ENCODE results near the gene GMEB2. TPM values are rescaled to one million over a fixed set of nuclear protein-coding genes. Genes with fewer than 3 reads are reported as not detected.
"Not testable (repeated sequence)": the region's sequence is repeated elsewhere in the genome, so short reads cannot be mapped to it uniquely, and the experiment has no call there.

GMEB2 gene
- total and polyA plus RNA-seq, 5 donors from 2014 or later, result 8.3 to 21.9 (median 10.1) TPM

- Mint-ChIP-seq H3K9me3 (peaks cover 0 to 2% (median 0%) of the 10 kb centered on the region in 7 donors), H3K27me3 (no peaks in the 10 kb centered on the region), H3K27ac (no peak overlapping the region), H3K4me1 (peaks cover 7 to 46% (median 22%) of the 10 kb centered on the region in 4 donors), H3K36me3 (no peaks in the 10 kb centered on the region), H3K4me3 (peak overlapping the region in 3 of 4 donors; percentile 38 to 76 (median 76))
- Histone ChIP-seq H3K27me3 (ENCODE audit: control insufficient read depth, insufficient read depth, low read length) (no peaks in the 10 kb centered on the region), H3K4me1 (ENCODE audit: control insufficient read depth, insufficient read depth, low read length, poor library complexity, severe bottlenecking) (peaks cover 41% of the 10 kb centered on the region), H3K9me3 (ENCODE audit: control insufficient read depth in 2 of 2, low read length in 2 of 2) (no peaks in the 10 kb centered on the region), H3K36me3 (ENCODE audit: control insufficient read depth, insufficient read depth, low read length) (no peaks in the 10 kb centered on the region), H3K27ac (ENCODE audit: insufficient read depth, low read length, poor library complexity, severe bottlenecking) (no peak overlapping the region), H3K4me3 (ENCODE audit: low read depth, low read length) (no peak overlapping the region)
- DNase-seq (no peak), ATAC-seq (ENCODE audit: low read depth in 2 of 2) (no peak)
Measured at GRCh38 chr20:63655249-63655648, 28.3 kb upstream of the GMEB2 start.

- H3K36me3 Mint-ChIP-seq, result no peaks in the 10 kb centered on the region
- H3K4me3 Mint-ChIP-seq, result peak overlapping the region; percentile 74 to 92 (median 77)
- peaks cover 0 to 2% (median 0%) of the 10 kb centered on the region in 7 donors for H3K9me3 Mint-ChIP-seq
- peaks cover 7 to 37% (median 18%) of the 10 kb centered on the region in 4 donors for H3K4me1 Mint-ChIP-seq
- ATAC-seq (ENCODE audit: low read depth in 2 of 2), result no peak
- peak overlapping the region in 1 of 3 donors; percentile 56 for H3K27ac Mint-ChIP-seq
- Histone ChIP-seq H3K27me3 (ENCODE audit: control insufficient read depth, insufficient read depth, low read length) (no peaks in the 10 kb centered on the region), H3K4me1 (ENCODE audit: control insufficient read depth, insufficient read depth, low read length, poor library complexity, severe bottlenecking) (peaks cover 36% of the 10 kb centered on the region), H3K9me3 (ENCODE audit: control insufficient read depth in 2 of 2, low read length in 2 of 2) (no peaks in the 10 kb centered on the region), H3K36me3 (ENCODE audit: control insufficient read depth, insufficient read depth, low read length) (no peaks in the 10 kb centered on the region), H3K27ac (ENCODE audit: insufficient read depth, low read length, poor library complexity, severe bottlenecking) (peak overlapping the region; percentile 23), H3K4me3 (ENCODE audit: low read depth, low read length) (no peak overlapping the region)
- no peak for DNase-seq
- H3K27me3 Mint-ChIP-seq, result no peaks in the 10 kb centered on the region
Measured at GRCh38 chr20:63653974-63654668, 27.2 kb upstream of the GMEB2 start.

GRCh38 chr20:63653041-63653973 is 26.4 kb upstream of the GMEB2 start, which contains the start of gene STMN3:
TSS of gene STMN3 (minus strand) at chr20:63653424. CDS start at chr20:63653345, 79 bp downstream.
- ATAC-seq (ENCODE audit: low read depth in 2 of 2) (peak; percentile 36 to 38), DNase-seq (peak; percentile 60 to 66 (median 61))
- Histone ChIP-seq H3K4me1 (ENCODE audit: control insufficient read depth, insufficient read depth, low read length, poor library complexity, severe bottlenecking) (peaks cover 30% of the 10 kb centered on the region), H3K9me3 (ENCODE audit: control insufficient read depth in 2 of 2, low read length in 2 of 2) (no peaks in the 10 kb centered on the region), H3K27me3 (ENCODE audit: control insufficient read depth, insufficient read depth, low read length) (no peaks in the 10 kb centered on the region), H3K36me3 (ENCODE audit: control insufficient read depth, insufficient read depth, low read length) (no peaks in the 10 kb centered on the region), H3K27ac (ENCODE audit: insufficient read depth, low read length, poor library complexity, severe bottlenecking) (peak within 1 kb of the TSS; percentile 51), H3K4me3 (ENCODE audit: low read depth, low read length) (no peak within 1 kb of the TSS)
- Mint-ChIP-seq H3K4me1 (peaks cover 4 to 29% (median 16%) of the 10 kb centered on the region in 4 donors), H3K4me3 (peak within 1 kb of the TSS; percentile 86 to 93 (median 90)), H3K36me3 (no peaks in the 10 kb centered on the region), H3K27ac (peak within 1 kb of the TSS in 1 of 3 donors; percentile 56), H3K9me3 (peaks cover 0 to 2% (median 0%) of the 10 kb centered on the region in 7 donors), H3K27me3 (no peaks in the 10 kb centered on the region)

GRCh38 chr20:63652192-63652980 is 25.5 kb upstream of the GMEB2 start:
- H3K4me1 ChIP-seq (ENCODE audit: control insufficient read depth, insufficient read depth, low read length, poor library complexity, severe bottlenecking), result peaks cover 24% of the 10 kb centered on the region
- peak; percentile 44 to 46 for ATAC-seq (ENCODE audit: low read depth in 2 of 2)
- no peak overlapping the region for H3K4me3 ChIP-seq (ENCODE audit: low read depth, low read length)
- no peaks in the 10 kb centered on the region for H3K36me3 ChIP-seq (ENCODE audit: control insufficient read depth, insufficient read depth, low read length)
- H3K27me3 ChIP-seq (ENCODE audit: control insufficient read depth, insufficient read depth, low read length), result no peaks in the 10 kb centered on the region
- peaks cover 0 to 24% (median 13%) of the 10 kb centered on the region in 4 donors for H3K4me1 Mint-ChIP-seq
- peak overlapping the region; percentile 86 to 98 (median 90) for H3K4me3 Mint-ChIP-seq
- DNase-seq, result peak in 2 of 3 donors; percentile 31 to 57
- H3K9me3 Mint-ChIP-seq, result peaks cover 0 to 2% (median 0%) of the 10 kb centered on the region in 7 donors
- H3K27ac ChIP-seq (ENCODE audit: insufficient read depth, low read length, poor library complexity, severe bottlenecking), result peak overlapping the region; percentile 51
- no peak overlapping the region for H3K27ac Mint-ChIP-seq
- no peaks in the 10 kb centered on the region for H3K36me3 Mint-ChIP-seq
- H3K9me3 ChIP-seq (ENCODE audit: control insufficient read depth in 2 of 2, low read length in 2 of 2), result no peaks in the 10 kb centered on the region
- no peaks in the 10 kb centered on the region for H3K27me3 Mint-ChIP-seq

- peak overlapping the region in 1 of 3 donors; percentile 77 for H3K27ac Mint-ChIP-seq
- no peak for DNase-seq
Measured at GRCh38 chr20:63651942-63652191, 25.0 kb upstream of the GMEB2 start.

GRCh38 chr20:63650486-63650885 is 23.6 kb upstream of the GMEB2 start:
- not testable (repeated sequence) for ATAC-seq (ENCODE audit: low read depth in 2 of 2); H3K4me3 ChIP-seq (ENCODE audit: low read depth, low read length); H3K9me3 ChIP-seq (ENCODE audit: control insufficient read depth in 2 of 2, low read length in 2 of 2); H3K36me3 ChIP-seq (ENCODE audit: control insufficient read depth, insufficient read depth, low read length); H3K27me3 ChIP-seq (ENCODE audit: control insufficient read depth, insufficient read depth, low read length); H3K4me3 Mint-ChIP-seq; DNase-seq; H3K27ac Mint-ChIP-seq; H3K27me3 Mint-ChIP-seq; H3K27ac ChIP-seq (ENCODE audit: insufficient read depth, low read length, poor library complexity, severe bottlenecking); H3K9me3 Mint-ChIP-seq; H3K36me3 Mint-ChIP-seq
- peaks cover 24% of the 10 kb centered on the region for H3K4me1 ChIP-seq (ENCODE audit: control insufficient read depth, insufficient read depth, low read length, poor library complexity, severe bottlenecking)
- peaks cover 0 to 23% (median 11%) of the 10 kb centered on the region in 4 donors for H3K4me1 Mint-ChIP-seq

More at GRCh38 chr20:63651942-63652191, 25.0 kb upstream of the GMEB2 start:
- Mint-ChIP-seq H3K27me3 (no peaks in the 10 kb centered on the region), H3K4me1 (peaks cover 0 to 24% (median 12%) of the 10 kb centered on the region in 4 donors), H3K4me3 (peak overlapping the region; percentile 86 to 98 (median 90)), H3K36me3 (no peaks in the 10 kb centered on the region), H3K9me3 (peaks cover 0 to 2% (median 0%) of the 10 kb centered on the region in 7 donors)
- no peaks in the 10 kb centered on the region for H3K9me3 ChIP-seq (ENCODE audit: control insufficient read depth in 2 of 2, low read length in 2 of 2)
- peak in 1 of 2 donors; percentile 4 for ATAC-seq (ENCODE audit: low read depth in 2 of 2)
- no peak overlapping the region for H3K4me3 ChIP-seq (ENCODE audit: low read depth, low read length)
- peak overlapping the region; percentile 51 for H3K27ac ChIP-seq (ENCODE audit: insufficient read depth, low read length, poor library complexity, severe bottlenecking)
- H3K4me1 ChIP-seq (ENCODE audit: control insufficient read depth, insufficient read depth, low read length, poor library complexity, severe bottlenecking), result peaks cover 24% of the 10 kb centered on the region
- no peaks in the 10 kb centered on the region for H3K36me3 ChIP-seq (ENCODE audit: control insufficient read depth, insufficient read depth, low read length)
- no peaks in the 10 kb centered on the region for H3K27me3 ChIP-seq (ENCODE audit: control insufficient read depth, insufficient read depth, low read length)

All from CD4-positive, CD25-positive, alpha-beta regulatory T cell (primary cell).